C4-2B (cell line): ENCODE data around the gene PLS1.

Source experiments
- ZFX ChIP-seq: fragments of 450-650 bp; IDR thresholded peaks from 2 replicates; pipeline ENCODE4 v1.6.1; 2017
- TF ChIP-seq, protein P1 (sequence below): fragments of 450-650 bp; conservative IDR thresholded peaks from 2 replicates; pipeline ENCODE4 v1.5.1; 2017; ENCODE audit warnings: mild to moderate bottlenecking

DNA sequence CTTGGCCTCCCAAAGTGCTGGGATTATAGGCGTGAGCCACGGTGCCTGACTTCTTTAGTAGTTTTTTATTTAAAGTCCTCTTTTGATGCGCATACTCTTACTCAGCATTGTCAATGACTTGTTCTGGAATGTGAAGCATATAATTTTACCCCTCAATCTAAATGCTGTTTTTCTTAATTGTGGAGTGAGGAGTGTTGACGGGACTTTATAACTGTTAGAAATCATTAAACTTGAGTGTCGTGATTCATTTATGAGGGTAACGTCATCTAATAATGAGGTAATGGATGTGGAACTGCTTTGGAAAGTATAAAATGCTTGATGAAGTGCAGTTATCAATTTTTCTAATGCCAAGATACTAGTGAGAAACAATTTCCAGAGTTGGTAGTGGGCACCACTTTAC lies 48.3 kb downstream of the PLS1 start:
- TF ChIP-seq, protein P1, sequence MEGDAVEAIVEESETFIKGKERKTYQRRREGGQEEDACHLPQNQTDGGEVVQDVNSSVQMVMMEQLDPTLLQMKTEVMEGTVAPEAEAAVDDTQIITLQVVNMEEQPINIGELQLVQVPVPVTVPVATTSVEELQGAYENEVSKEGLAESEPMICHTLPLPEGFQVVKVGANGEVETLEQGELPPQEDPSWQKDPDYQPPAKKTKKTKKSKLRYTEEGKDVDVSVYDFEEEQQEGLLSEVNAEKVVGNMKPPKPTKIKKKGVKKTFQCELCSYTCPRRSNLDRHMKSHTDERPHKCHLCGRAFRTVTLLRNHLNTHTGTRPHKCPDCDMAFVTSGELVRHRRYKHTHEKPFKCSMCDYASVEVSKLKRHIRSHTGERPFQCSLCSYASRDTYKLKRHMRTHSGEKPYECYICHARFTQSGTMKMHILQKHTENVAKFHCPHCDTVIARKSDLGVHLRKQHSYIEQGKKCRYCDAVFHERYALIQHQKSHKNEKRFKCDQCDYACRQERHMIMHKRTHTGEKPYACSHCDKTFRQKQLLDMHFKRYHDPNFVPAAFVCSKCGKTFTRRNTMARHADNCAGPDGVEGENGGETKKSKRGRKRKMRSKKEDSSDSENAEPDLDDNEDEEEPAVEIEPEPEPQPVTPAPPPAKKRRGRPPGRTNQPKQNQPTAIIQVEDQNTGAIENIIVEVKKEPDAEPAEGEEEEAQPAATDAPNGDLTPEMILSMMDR: no peak
- no peak for TF ChIP-seq ZFX
